GM21723 (cell line): Measurements from ENCODE around the gene SNAPIN.

Experiments used
- ATAC-seq: cut with Tn5 transposase; IDR thresholded peaks from one replicate; pipeline ENCODE4 v1.9.1; 2021; ENCODE audit warnings: mild to moderate bottlenecking, moderate library complexity; ENCODE audit not compliant: unreplicated experiment

SNAPIN gene

GRCh38 chr1:153658400-153659174, at the start of gene SNAPIN:
Gene SNAPIN (plus strand): TSS chr1:153658703. CDS start chr1:153658744, 41 bp downstream.
- ATAC-seq: peak; percentile 91

- no peak for ATAC-seq
Measured at GRCh38 chr1:153608742-153609584, 49.5 kb upstream of the SNAPIN start.

- no peak for ATAC-seq
Measured at GRCh38 chr1:153609585-153609907, 49.0 kb upstream of the SNAPIN start.

GRCh38 chr1:153610334-153610733, 48.2 kb upstream of the SNAPIN start:
- ATAC-seq: no peak

GRCh38 chr1:153610811-153611301, 47.6 kb upstream of the SNAPIN start:
- ATAC-seq: no peak

- ATAC-seq: no peak
Measured at GRCh38 chr1:153611356-153611755, 47.1 kb upstream of the SNAPIN start.

- no peak for ATAC-seq
Measured at GRCh38 chr1:153612111-153612754, 46.3 kb upstream of the SNAPIN start.

GRCh38 chr1:153612755-153613331, 45.7 kb upstream of the SNAPIN start, which contains the start of gene S100A16:
Gene S100A16 (minus strand): TSS chr1:153613137. CDS start chr1:153608151, 4,986 bp downstream.
- no peak for ATAC-seq

- ATAC-seq: no peak
Measured at GRCh38 chr1:153613406-153613805, 45.1 kb upstream of the SNAPIN start.

GRCh38 chr1:153614189-153614900, 44.2 kb upstream of the SNAPIN start:
- no peak for ATAC-seq

GRCh38 chr1:153614906-153615305, 43.6 kb upstream of the SNAPIN start:
- ATAC-seq: no peak

GRCh38 chr1:153615406-153615805, 43.1 kb upstream of the SNAPIN start:
- no peak for ATAC-seq

- no peak for ATAC-seq
Measured at GRCh38 chr1:153616144-153616916, 42.2 kb upstream of the SNAPIN start, which contains the start of gene S100A14. Gene S100A14 (minus strand): TSS chr1:153616325. CDS start chr1:153615858, 467 bp downstream.

- no peak for ATAC-seq
Measured at GRCh38 chr1:153616917-153617311, 41.6 kb upstream of the SNAPIN start.

GRCh38 chr1:153617663-153618062, 40.8 kb upstream of the SNAPIN start:
- ATAC-seq: no peak

- no peak for ATAC-seq
Measured at GRCh38 chr1:153619171-153619570, 39.3 kb upstream of the SNAPIN start.

- no peak for ATAC-seq
Measured at GRCh38 chr1:153623101-153623500, 35.4 kb upstream of the SNAPIN start.

GRCh38 chr1:153624965-153625611, 33.4 kb upstream of the SNAPIN start:
- no peak for ATAC-seq

GRCh38 chr1:153626477-153626903, 32.0 kb upstream of the SNAPIN start:
- ATAC-seq: no peak
